Raji (cell line): ENCODE results near the gene MAPKAP1.

Source experiments
- POLR2A ChIP-seq: IDR thresholded peaks from 2 replicates; pipeline ENCODE4 v1.6.1; 2011; ENCODE audit warnings: low read depth, low read length, control low read depth; ENCODE audit not compliant: insufficient read depth

MAPKAP1 gene

DNA sequence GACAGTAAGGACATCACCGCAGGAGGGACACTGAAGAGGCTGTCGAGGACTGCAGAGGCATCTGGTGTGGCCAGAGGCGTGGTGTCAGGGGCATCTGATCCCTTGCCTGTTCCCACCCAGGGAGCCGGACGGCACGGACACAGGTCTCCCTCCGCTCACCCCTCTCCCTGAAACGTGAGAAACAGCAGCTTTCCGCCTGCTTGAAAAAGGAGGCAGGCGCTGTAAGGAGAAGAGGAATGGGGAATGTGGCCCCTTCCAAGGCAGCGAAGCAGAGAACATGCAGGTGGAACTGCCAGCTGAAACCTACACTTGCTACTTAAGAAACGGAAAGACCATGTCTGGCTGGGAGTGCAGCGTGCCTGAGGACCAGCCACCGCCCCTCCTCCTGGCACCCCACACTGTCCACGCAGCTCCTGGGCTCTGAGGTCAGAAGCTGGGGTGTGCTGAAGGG lies 269.2 kb downstream of the MAPKAP1 start:
- TF ChIP-seq POLR2A, result no peak

DNA sequence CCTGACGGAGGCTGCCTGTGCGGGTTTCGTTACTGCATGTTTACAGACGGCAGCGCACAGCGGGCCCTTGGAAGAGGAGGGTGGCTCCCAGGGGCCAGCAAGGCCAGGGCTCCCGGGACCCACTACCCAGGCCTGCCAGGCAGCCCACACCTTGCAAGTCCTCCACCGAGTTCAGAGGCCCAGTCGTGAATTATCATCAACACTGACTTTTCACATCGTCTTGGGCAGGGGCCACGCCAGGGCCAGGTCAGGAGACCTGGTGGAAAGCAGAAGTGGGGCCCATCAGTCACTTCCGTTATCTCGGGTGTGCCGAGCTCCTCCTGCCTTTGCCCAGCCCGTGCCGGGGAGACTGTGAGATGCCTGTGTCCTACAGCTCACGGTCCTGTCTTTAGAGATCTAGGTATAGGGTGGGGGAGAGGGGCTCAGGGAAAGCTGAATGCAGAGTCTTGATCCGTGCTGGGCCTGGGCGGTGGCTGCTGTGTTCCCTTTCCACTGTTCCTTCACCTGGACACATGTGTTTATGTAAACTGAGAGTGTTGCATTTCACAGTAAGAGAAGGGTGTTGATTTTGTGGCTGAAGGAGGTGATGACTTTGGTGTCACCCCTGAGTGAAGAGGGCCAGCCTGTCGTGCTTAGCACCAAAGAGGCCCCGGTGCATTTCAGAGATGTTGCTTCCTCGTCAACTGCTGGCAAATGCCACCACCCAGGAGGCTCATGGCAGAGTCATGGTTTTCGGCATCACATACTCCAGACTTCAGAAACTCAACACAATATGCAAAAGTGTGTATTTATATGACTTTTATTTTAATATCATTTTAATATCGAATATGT lies 270.2 kb downstream of the MAPKAP1 start:
- TF ChIP-seq POLR2A, result no peak

DNA sequence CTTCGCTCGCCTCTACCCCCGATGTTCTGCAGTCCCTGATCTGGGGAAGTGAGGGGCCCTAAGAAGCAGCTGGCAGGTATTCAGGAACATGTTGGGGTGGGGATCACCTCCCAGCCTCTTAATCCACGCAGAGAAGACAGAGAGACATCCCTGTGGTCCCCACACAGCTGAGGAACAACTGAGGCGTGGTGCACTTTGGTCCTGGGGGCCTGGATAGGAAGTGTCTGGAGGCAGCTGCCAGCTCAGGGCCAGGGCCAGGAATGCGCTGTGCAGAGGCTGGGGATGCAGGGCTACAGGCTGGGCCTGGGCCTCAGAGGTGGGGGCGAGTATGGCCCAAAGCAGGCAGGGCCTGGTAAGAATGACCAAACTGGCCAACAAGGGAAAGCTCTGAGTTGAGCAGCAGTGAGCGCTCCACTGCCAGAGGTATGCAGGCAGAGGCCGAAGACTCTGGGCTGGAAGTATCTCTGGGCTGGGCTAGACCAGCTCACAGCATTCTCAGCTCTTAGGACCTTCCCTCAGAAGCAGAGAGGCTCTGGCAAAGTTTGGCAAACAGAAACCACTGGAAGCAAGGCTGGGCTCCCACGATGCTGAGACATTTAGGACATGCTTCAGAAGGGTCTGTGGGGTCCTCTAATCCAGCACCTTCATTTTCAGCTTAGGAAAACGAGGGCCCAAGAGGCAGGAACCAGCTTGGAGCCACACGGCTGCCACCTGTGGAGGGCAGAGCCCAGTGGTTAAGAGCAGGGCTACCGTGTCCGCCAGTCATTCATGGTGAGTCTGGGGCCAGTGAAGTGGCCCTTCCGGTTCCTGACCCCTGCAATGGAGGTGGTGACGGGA lies 271.0 kb downstream of the MAPKAP1 start:
- TF ChIP-seq POLR2A, result no peak

- TF ChIP-seq POLR2A, result no peak
These were observed 271.8 kb downstream of the MAPKAP1 start for GRCh38 chr9:125434986-125435775.

GRCh38 chr9:125433461-125434011 lies 273.5 kb downstream of the MAPKAP1 start:
- TF ChIP-seq POLR2A, result no peak

DNA sequence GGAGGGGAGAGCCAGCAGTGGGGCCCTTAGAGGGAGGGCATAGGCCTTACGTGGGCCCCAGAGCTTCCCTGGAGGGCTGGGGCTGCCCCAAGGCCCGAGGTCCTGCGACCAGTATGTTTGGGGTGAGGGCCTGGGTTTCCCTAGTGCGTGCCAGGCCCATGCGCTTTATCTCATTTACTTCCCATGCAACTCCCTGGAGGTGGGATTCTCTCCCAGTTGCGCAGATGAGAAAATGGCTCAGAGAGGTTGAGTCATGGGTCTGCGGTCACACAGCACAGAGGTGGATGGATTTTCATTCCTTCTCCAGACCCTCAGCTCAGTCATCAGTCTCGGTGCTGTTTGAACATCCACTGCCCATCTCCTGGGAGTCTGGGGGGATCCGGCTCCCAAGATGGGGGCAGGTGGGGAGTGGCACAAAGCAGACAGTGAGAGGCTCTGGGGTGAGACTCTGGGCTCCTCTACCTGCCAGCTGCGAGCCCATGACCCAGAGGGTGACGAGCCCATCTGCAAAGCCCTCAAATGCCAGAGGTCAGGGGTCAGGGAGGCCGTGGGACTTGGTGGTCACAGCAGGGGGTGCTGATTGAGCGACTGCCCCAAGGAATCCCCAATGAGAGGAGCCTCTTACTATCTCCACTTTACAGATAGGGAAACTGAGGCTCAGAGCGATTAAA lies 274.2 kb downstream of the MAPKAP1 start:
- TF ChIP-seq POLR2A, result no peak

DNA sequence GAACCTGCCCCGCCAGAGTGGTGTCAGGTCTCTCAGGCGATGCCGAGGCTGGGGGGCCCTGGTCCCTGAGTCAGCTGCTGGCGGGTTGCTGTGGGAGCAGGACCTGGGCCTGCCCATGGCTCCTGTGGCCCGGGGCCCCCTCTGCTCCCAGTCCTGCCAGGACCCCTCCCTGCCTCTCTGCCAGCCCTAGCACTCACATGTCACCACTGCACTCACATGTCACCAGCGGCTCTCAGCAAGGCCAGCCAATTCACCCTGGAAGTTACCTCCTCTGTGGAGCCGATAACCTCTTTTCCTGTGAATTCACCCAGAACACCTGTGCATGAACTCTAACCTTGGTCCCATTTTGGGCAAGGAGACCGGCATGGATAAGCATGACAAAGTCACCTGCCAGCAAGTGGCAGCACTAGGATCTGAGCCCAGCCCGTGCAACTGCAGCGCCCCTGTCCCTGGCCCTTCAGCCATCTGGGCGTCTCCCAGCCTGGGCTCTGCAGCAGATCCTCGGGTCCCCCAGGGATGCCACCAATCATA lies 275.2 kb downstream of the MAPKAP1 start:
- TF ChIP-seq POLR2A, result no peak

- TF ChIP-seq POLR2A, result no peak
These were observed 276.0 kb downstream of the MAPKAP1 start for GRCh38 chr9:125431012-125431305.

GRCh38 chr9:125430161-125431011 lies 276.6 kb downstream of the MAPKAP1 start:
- TF ChIP-seq POLR2A, result no peak

DNA sequence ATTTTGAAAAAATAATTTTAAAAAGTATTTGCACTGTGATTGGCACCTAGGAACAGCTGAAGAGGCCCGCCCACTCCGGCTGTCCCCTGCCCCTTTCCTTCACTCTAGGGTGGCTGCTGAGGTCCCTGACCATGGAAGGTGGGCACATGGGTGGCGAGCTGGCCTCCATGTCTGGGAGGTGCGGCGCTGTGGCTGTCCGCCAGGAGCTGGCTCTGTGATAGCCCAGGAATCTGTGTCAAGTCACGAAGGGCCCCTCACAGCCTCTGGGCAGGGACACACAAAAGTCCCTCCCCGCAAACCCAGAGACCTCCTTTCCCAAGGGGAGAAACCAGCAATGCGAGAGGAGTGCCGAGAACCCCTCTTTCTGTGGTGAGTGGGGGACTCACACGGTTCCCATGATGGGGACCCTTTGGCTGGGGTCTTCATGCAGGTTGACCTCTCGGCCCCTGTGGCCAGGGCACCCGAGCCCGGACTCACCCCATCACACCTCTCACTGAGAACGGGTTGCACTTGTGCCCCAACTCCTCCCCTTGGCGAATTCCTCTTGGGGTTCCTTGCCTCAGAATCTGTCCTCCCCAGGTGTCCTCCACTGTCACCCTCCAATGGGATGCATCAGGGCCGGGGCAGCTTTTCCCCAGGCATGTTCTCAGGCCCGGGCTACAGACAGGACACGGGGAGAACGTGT lies 277.4 kb downstream of the MAPKAP1 start:
- no peak for TF ChIP-seq POLR2A

GRCh38 chr9:125428902-125429467 lies 278.0 kb downstream of the MAPKAP1 start:
- no peak for TF ChIP-seq POLR2A

DNA sequence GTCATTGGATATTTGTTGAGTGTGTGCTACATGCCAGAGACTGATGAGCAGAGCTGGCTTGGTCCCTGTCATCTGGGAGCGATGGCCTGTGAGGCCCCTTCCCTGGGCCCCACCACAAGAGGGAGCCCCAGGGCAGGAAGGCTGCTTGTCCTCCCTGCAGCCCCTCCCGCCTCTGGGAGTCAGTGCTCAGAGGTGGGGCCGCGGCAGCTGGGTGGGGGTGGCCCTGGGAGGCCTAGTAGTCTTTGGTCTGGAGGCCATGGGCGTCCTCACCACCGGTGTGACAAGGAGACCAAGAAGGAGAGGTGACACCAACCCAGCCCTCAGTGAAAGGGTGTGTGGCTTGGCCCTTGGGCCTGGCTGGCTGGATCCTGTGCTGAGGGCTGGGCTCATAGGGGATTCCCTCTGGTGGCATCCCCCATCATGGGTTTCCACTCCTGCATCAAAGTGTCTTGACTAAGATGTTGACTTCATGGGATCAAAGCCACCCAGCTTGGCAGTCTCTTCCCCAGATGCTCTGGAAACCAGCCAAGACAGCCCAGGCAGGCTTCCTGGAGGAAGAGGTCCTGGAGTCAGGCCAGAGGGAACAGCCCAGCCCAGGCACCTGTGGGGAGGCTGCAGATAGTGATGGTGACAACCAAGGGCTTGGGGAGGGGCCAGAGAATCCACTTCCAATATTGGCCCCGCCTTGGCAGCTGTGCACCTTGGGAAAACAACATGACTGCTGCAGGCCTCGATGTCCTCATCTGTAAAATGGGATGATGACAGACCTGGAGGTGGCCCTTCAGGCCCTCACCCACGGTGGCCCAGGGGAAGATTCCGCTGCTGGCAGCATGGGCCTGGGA lies 278.7 kb downstream of the MAPKAP1 start:
- TF ChIP-seq POLR2A, result no peak
